Measurements from ENCODE around the gene HSH2D.

Gene HSH2D

DNA sequence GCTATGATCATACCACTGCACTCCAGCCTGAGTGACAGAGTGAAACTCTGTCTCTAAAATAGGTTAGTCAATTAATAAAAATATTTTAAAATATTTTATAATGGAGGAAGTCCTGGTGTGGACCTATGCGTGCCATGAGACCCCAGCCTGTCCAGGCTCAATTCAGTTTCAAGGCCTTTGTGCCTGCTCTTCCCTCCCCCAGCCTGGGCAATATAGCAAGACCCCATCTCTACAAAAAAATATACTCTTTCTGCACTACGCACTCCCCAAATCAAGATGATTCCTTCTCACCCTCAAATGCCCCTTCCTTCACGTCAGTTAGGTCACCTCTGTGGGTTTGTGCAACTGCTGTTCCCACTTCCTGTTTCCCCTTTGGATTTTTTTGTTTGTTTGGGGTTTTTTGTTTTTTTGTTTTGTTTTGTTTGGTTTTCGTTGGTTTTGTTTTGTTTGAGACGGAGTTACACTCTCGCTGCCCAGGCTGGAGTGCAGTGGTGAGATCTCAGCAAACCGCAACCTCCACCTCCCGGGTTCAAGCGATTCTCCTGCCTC is 1.4 kb upstream of the HSH2D start:
- no peak overlapping the region for H3K4me3 ChIP-seq (ENCODE audit: control insufficient read depth, low read depth, low read length)
- TF ChIP-seq, protein P1, sequence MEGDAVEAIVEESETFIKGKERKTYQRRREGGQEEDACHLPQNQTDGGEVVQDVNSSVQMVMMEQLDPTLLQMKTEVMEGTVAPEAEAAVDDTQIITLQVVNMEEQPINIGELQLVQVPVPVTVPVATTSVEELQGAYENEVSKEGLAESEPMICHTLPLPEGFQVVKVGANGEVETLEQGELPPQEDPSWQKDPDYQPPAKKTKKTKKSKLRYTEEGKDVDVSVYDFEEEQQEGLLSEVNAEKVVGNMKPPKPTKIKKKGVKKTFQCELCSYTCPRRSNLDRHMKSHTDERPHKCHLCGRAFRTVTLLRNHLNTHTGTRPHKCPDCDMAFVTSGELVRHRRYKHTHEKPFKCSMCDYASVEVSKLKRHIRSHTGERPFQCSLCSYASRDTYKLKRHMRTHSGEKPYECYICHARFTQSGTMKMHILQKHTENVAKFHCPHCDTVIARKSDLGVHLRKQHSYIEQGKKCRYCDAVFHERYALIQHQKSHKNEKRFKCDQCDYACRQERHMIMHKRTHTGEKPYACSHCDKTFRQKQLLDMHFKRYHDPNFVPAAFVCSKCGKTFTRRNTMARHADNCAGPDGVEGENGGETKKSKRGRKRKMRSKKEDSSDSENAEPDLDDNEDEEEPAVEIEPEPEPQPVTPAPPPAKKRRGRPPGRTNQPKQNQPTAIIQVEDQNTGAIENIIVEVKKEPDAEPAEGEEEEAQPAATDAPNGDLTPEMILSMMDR (conservative IDR thresholded peaks at IDR 0.05; ENCODE audit: control insufficient read depth, insufficient read depth, low read depth, low read length): no peak
- no peak for DNase-seq (ENCODE audit: low read depth)

DNA sequence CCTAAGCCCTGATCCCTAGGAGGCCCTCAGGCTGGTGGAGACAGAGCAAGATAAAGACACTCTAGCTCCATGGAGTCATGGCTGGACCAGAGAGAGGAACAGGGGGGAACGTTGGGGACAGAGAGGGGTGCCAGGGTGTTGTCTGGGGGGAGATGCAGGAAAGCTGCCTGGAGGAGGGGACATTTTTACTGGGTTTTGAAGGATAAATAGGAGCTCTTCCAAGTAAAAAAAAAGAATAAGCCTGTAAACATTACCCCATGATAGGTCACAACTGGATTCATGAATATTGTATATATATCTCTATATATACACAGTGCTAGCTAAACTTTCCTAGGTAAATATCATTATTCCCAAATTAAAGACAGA is 714 bp downstream of the HSH2D start:
- DNase-seq (ENCODE audit: low read depth): no peak
- TF ChIP-seq, protein P1 (conservative IDR thresholded peaks at IDR 0.05; ENCODE audit: control insufficient read depth, insufficient read depth, low read depth, low read length): no peak
- no peak overlapping the region for H3K4me3 ChIP-seq (ENCODE audit: control insufficient read depth, low read depth, low read length)

DNA sequence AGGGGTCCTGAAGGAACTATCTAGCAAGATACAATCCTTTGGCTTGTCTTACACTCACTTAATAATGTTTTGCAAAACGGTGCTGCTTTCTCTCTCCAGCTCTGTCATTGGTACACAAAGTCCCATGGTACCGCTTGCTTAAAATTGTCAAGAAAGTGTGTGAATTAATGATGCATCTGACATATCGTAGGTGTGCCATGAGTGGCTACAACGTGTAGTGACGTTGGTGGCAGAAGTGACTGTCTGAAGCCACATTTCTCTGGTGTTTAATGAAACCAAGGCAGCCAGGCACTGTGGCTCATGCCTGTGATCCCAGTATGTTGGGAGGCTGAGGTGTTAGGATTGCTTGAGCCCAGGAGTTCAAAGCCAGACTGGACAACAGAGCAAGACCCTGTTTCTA is 2.6 kb downstream of the HSH2D start:
- no peak overlapping the region for H3K4me3 ChIP-seq (ENCODE audit: control insufficient read depth, low read depth, low read length)
- TF ChIP-seq, protein P1 (conservative IDR thresholded peaks at IDR 0.05; ENCODE audit: control insufficient read depth, insufficient read depth, low read depth, low read length): no peak
- no peak for DNase-seq (ENCODE audit: low read depth)

DNA sequence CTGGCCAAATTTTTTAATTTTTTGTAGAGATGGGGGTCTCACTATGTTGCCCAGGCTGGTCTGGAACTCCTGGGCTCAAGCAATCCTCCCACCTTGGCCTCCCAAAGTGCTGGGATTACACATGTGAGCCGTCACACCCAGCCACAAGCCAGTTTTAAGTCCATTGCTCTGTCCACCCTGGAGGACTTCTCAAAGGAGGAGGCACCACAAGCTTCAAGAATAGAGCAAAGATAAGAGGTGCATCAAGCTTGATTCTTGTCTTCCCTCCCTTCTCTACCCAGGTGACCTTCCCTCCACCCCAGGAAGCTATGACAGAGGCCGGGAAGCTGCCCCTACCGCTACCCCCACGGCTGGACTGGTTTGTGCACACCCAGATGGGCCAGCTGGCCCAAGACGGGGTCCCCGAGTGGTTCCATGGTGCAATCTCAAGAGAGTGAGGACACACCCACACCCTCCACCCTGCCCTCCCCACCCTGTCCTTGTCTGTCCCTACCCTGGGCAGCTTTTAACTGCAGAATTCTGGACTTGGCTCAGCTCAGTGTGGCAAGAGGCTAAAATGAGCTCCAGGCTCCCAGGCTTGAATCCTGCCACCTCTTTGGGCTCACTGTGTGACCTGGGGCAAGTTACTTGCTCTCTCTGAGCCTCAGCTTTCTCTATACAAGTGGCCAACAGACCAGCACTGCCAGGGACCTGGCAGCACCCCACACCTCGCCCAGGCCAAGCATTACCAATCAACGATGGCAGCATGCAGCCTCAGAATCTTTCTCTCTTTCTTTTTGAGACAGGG is 5.2 kb downstream of the HSH2D start:
- H3K4me3 ChIP-seq (ENCODE audit: control insufficient read depth, low read depth, low read length): no peak overlapping the region
- no peak for DNase-seq (ENCODE audit: low read depth)
- TF ChIP-seq, protein P1 (conservative IDR thresholded peaks at IDR 0.05; ENCODE audit: control insufficient read depth, insufficient read depth, low read depth, low read length): no peak

DNA sequence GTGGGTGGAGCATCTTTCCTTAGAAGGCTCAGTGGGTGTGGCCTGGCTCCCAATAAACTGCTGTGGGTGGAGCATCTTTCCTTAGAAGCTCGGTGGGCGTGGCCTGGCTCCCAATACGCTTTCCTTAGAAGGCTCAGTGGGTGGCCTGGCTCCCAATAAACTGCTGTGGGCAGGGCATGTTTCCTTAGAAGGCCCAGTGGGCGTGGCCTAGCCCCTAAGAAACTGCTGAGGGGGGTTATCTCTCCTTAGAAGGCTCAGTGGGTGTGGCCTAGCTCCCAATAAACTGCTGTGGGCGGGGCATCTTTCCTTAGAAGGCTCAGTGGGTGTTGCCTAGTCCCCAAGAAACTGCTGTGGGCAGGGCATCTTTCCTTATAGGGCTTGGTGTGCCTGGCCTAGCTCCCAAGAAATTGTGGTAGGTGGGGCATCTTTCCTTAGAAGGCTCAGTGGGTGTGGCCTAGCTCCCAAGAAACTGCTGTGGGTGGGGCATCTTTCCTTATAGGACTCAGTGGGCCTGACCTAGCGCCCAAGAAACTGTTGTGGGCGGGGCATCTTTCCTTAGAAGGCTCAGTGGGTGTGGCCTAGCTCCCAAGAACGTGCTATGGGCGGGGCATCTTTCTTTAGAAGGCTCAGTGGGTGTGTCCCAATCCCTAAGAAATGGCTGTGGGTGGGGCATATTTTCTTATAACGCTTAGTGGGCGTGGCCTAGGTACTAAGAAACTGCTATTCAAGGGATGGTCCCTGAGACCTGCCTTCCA is 10.3 kb downstream of the HSH2D start:
- H3K4me3 ChIP-seq (ENCODE audit: control insufficient read depth, low read depth, low read length): no peak overlapping the region
- TF ChIP-seq, protein P1 (conservative IDR thresholded peaks at IDR 0.05; ENCODE audit: control insufficient read depth, insufficient read depth, low read depth, low read length): no peak
- no peak for DNase-seq (ENCODE audit: low read depth)

DNA sequence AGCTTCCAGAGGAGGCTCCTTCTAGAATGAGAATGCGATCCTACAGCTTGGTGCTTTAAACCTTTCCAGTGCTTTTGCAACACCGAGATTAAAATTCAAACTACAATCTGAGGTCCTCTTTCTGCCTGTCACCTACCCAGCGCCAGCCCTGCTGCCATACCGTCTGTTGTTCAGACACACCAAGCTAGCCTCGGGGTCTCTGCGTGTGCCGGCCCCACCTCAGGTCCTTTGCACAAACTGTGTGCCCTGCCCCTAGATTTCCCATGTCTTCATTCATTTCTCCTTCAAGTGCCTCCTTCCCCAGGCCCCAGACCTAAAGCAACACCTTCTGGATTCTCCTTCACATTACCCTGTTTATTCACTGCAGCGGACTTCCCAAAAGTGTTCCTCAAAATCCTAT is 11.1 kb downstream of the HSH2D start:
- TF ChIP-seq, protein P1 (conservative IDR thresholded peaks at IDR 0.05; ENCODE audit: control insufficient read depth, insufficient read depth, low read depth, low read length): no peak
- no peak for DNase-seq (ENCODE audit: low read depth)
- no peak overlapping the region for H3K4me3 ChIP-seq (ENCODE audit: control insufficient read depth, low read depth, low read length)

Measured in fibroblast of mammary gland (primary cell).